ENCODE results near the gene TNFAIP8.
"Not testable (repeated sequence)": the region's sequence is repeated elsewhere in the genome, so short reads cannot be mapped to it uniquely, and the experiment has no call there.

Gene TNFAIP8

DNA sequence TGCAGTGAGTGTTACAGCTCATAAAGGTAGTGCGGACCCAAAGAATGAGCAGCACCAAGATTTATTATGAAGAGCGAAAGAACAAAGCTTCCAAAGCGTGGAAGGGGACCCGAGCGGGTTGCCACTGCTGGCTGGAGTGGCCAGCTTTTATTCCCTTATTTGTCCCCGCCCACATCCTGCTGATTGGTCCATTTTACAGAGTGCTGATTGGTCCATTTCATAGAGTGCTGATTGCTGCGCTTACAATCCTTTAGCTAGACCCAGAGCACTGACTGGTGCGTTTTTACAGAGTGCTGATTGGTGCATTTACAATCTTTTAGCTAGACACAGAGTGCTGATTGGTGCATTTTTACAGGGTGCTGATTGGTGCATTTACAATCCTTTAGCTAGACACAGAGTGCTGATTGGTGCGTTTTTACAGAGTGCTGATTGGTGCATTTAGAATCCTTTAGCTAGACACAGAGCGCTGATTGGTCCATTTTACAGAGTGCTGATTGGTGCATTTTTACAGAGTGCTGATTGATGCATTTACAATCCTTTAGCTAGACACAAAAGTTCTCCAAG, 76.9 kb downstream of the TNFAIP8 start:
- DNase-seq = not testable (repeated sequence)

DNA sequence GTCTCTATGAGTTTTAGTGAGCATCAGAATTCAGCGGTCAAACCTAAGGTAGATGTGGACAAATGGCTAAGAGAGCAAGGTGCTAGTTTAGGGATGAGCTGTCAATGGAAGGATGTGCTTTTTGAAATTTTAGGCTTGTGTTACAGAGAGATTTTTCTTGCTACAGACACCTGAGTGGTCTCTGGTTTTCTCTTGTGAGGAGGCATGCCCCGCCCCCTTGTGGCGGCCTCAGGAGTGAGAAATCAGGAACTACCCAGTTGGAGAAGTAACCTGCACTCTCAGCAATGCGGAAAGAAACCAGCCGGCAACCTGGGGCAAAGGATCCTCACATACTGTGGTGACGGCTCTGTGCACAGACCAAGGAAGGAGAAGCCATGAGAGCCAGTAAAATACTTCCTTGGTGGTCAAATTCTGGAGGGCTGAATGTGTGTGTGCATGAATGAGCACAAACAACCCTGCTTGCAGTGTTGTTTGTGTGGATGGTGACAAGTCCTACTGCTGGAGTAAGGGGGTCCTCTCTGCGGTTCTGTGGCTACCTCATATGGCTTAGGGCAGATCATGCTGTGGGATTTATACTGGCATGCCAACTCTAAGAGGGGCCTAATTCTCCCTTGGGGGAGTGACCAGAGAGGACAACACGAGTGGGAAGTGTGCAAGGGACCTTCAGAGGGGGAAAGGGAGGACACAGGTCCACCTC, 79.8 kb downstream of the TNFAIP8 start:
- DNase-seq = peak; percentile 68

DNA sequence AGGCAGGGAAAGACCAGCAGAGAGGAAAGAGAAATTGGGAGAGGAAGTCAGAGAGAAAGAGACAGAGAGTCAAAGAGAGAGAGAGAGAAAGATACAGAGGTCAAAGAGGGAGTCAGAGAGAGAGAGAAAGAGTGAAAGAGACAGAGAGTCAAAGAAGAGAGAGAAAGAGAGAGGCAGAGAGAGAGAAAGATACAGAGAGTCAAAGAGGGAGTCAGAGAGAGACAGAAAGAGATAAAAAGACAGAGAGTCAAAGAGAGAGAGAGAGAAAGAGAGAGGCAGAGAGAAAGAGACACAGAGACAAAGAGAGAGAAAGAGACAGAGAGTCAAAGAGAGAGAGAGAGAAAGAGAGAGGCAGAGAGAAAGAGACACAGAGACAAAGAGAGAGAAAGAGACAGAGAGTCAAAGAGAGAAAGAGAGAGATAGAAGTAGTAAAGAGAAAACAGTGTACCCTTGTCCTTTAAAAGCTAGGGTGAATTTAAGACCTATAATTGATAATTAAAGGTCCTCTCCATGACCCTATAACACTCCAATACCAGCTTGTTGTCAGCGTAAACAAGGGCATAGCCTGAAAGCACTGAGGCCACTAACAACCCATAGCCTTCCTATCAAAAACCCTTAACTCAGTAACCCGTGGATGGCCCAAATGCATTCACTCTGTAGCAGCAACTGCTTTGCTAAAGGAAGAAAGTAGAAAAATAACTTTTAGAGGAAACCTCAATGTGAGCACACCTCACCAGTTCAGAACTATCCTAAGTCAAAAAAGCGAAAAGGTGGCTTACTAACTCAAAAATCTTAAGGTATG, 82.2 kb downstream of the TNFAIP8 start:
- not testable (repeated sequence) for DNase-seq

DNA sequence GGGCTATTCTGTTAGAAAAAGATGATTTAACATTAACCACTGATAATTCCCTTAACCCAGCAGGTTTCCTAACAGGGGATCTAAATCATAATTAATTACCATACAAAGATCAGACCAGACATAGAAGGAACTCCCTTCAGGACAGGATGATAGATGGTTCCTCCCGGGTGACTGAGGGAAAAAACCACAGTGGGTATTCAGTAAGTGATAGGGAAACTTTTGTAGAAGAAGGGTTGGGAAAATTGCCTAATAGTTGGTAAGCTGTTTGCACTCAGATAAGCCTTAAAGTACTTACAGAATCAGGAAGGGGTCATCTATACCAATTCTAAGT, 82.7 kb downstream of the TNFAIP8 start:
- DNase-seq = peak; percentile 72

DNA sequence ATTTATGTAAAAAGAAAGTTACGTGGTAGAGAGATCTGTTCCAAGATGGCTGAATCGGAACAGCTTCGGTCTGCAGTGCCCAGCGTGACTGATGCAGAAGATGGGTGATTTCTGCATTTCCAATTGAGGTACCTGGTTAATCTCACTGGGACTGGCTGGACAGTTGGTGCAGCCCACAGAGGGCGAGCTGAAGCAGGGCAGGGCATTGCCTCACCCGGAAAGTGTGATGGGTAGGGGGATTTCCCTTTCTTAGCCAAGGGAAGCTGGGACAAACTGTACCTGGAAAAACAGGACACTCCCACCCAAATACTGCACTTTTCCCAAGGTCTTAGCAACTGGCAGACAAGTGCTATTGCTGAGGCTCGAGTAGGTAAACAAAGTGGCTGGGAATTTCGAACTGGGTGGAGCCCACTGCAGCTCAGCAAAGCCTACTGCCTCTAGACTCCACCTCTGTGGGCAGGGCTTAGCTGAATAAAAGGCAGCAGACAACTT, 83.4 kb downstream of the TNFAIP8 start:
- no peak for DNase-seq

DNA sequence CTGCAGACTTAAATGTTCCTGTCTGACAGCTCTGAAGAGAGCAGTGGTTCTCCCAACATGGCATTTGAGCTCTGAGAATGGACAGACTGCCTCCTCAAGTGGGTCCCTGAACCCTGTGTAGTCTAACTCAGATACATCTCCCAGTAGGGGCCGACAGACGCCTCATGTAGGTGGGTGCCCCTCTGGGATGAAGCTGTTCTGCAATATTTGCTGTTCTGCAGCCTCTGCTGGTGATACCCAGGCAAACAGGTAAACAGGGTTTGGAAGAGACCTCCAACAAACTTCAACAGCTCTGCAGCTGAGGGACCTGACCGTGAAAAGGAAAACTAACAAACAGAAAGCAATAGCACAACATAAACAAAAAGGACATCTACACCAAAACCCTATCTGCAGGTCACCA, 83.8 kb downstream of the TNFAIP8 start:
- not testable (repeated sequence) for DNase-seq

DNA sequence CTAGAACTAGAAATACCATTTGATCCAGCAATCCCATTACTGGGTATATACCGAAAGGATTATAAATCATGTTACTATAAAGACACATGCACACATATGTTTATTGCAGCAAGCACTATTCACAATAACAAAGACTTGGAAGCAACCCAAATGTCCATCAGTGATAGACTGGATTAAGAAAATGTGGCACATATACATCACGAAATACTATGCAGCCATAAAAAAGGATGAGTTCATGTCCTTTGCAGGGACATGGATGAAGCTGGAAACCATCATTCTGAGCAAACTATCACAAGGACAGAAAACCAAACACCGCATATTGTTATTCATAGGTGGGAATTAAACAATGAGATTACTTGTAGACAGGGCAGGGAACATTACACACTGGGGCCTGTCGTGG, 88.8 kb downstream of the TNFAIP8 start:
- not testable (repeated sequence) for DNase-seq

DNA sequence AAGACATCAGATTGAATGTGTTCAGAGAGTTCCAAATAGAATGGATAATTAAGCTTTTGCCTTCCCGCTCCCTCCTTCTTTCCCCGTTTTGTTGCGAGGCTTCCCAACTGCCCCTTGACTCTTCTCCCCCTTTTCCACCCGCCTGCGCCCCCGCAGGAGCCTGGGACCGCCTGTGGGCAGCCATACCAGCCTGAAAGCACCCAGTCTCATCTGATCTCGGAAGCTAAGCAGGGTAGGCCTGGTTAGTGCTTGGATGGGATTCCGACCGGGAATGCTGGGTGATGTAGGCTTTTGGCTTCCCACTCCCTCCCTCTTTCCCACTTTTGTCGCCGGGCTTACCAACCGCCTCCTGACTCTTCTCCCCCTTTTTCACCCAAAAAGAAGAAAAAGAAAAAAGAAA, 89.7 kb downstream of the TNFAIP8 start:
- DNase-seq = no peak
